Measurements from ENCODE around the gene WRAP73. TPM values are rescaled to one million over a fixed set of nuclear protein-coding genes. Genes with fewer than 3 reads are reported as not detected.

The WRAP73 gene
- total and polyA plus RNA-seq, 9 of the 15 experiments (the other 6 are each of a cell fraction or from before 2014, with no cell fraction given) = 4.3 to 51.8 (median 30.1) TPM

DNA sequence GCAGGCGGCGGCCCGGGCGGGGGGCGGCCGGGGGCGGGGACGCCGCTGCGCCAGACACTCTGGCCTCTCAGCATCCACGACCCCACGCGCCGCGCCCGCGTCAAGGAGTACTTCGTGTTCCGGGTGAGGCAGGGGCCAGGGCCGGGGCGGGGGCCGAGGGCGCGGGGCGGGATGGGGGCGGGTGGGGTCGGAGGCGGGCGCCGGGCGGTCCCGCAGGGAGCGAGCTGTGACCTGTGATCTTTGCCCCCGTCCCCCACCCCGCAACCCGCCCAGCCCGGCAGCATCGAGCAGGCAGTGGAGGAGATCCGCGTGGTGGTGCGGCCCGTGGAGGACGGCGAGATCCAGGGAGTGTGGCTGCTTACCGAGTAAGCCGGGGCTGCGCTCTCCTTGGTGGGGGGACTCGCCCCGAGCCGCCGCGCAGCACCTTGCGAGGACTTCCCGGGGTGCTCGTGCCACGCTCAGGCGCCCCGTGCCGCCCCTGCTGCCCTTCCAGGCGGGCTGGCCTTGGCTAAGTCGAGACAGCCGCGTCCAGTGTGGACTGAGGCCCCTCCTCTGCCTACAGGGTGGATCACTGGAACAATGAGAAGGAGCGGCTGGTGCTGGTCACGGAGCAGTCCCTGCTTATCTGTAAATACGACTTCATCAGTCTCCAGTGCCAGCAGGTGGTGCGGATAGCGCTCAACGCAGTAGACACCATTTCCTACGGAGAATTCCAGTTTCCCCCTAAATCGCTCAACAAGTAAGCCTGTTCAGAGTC lies 24.6 kb downstream of the WRAP73 start (continued):
- no peak for TF ChIP-seq ZNF384 (IDR thresholded peaks at IDR 0.05; ENCODE audit: low read depth, low read length)
- no peak for TF ChIP-seq ZFPM2 (CRISPR knock-in tag; IDR thresholded peaks at IDR 0.05)
- TF ChIP-seq CBX3 (IDR thresholded peaks at IDR 0.05; ENCODE audit: borderline replicate concordance in 1 of 2, low read length in 2 of 2) = no peak
- TF ChIP-seq CBX5 (IDR thresholded peaks at IDR 0.05; ENCODE audit: borderline replicate concordance, low read depth) = no peak
- TF ChIP-seq POLR2G (IDR thresholded peaks at IDR 0.05; ENCODE audit: low read depth, low read length) = no peak; the same call in none of the 2 replicates
- TF ChIP-seq ZNF311 (CRISPR knock-in tag; IDR thresholded peaks at IDR 0.05) = no peak
- TF ChIP-seq SLC30A9 (CRISPR knock-in tag; IDR thresholded peaks at IDR 0.05) = no peak
- no peak for TF ChIP-seq FOS (IDR thresholded peaks at IDR 0.05; ENCODE audit: extremely low read depth, insufficient read length)
- TF ChIP-seq, protein P1, sequence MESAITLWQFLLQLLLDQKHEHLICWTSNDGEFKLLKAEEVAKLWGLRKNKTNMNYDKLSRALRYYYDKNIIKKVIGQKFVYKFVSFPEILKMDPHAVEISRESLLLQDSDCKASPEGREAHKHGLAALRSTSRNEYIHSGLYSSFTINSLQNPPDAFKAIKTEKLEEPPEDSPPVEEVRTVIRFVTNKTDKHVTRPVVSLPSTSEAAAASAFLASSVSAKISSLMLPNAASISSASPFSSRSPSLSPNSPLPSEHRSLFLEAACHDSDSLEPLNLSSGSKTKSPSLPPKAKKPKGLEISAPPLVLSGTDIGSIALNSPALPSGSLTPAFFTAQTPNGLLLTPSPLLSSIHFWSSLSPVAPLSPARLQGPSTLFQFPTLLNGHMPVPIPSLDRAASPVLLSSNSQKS (CRISPR knock-in tag; IDR thresholded peaks at IDR 0.05) = no peak
- TF ChIP-seq HSF4 (CRISPR knock-in tag; IDR thresholded peaks at IDR 0.05; ENCODE audit: borderline replicate concordance) = no peak
- TF ChIP-seq, protein P2, sequence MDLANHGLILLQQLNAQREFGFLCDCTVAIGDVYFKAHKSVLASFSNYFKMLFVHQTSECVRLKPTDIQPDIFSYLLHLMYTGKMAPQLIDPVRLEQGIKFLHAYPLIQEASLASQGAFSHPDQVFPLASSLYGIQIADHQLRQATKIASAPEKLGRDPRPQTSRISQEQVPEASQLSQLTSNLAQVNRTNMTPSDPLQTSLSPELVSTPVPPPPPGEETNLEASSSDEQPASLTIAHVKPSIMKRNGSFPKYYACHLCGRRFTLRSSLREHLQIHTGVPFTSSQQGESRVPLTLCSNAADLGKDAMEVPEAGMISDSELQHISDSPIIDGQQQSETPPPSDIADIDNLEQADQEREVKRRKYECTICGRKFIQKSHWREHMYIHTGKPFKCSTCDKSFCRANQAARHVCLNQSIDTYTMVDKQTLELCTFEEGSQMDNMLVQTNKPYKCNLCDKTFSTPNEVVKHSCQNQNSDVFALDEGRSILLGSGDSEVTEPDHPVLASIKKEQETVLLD (IDR thresholded peaks at IDR 0.05) = no peak; the same call in 1 of the 2 replicates
- TF ChIP-seq, protein P3, sequence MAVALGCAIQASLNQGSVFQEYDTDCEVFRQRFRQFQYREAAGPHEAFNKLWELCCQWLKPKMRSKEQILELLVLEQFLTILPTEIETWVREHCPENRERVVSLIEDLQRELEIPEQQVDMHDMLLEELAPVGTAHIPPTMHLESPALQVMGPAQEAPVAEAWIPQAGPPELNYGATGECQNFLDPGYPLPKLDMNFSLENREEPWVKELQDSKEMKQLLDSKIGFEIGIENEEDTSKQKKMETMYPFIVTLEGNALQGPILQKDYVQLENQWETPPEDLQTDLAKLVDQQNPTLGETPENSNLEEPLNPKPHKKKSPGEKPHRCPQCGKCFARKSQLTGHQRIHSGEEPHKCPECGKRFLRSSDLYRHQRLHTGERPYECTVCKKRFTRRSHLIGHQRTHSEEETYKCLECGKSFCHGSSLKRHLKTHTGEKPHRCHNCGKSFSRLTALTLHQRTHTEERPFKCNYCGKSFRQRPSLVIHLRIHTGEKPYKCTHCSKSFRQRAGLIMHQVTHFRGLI (CRISPR knock-in tag; IDR thresholded peaks at IDR 0.05) = no peak
- TF ChIP-seq MBD2 (IDR thresholded peaks at IDR 0.05; ENCODE audit: borderline replicate concordance, low read depth) = no peak
- TF ChIP-seq STAT5A (IDR thresholded peaks at IDR 0.05; ENCODE audit: borderline replicate concordance, low read length) = peak; percentile 56; the same call in 1 of the 2 replicates
- no peak for TF ChIP-seq ELF1 (tag; IDR thresholded peaks at IDR 0.05)
- TF ChIP-seq TAL1 (IDR thresholded peaks at IDR 0.05) = peak; percentile 80
- no peak for TF ChIP-seq FOXP1 (CRISPR knock-in tag; IDR thresholded peaks at IDR 0.05)
- TF ChIP-seq DPF2 (IDR thresholded peaks at IDR 0.05) = peak; percentile 77
- TF ChIP-seq POLR2B (IDR thresholded peaks at IDR 0.05; ENCODE audit: low read depth, partially characterized antibody) = no peak
- peak; percentile 8 for TF ChIP-seq PCBP1 (IDR thresholded peaks at IDR 0.05; ENCODE audit: low read depth, low read length, poor library complexity, severe bottlenecking)
- no peak for TF ChIP-seq MCM2 (IDR thresholded peaks at IDR 0.05; ENCODE audit: low read depth)
